H9 (cell line): ENCODE data around the gene SLC7A11. TPM values are rescaled to one million over a fixed set of nuclear protein-coding genes. Genes with fewer than 3 reads are reported as not detected.

Experiments
- DNase-seq: peaks from one replicate; pipeline ENCODE4 v3.0.0-alpha.2; 2017
- H2AFZ ChIP-seq: one replicate; pipeline ENCODE4 v1.6.1; 2013; ENCODE audit warnings: mild to moderate bottlenecking, low read length, control low read depth, moderate library complexity
- H2AK5ac ChIP-seq: 2 replicates; pipeline ENCODE4 v1.6.1; 2013; ENCODE audit warnings: low read length, control low read depth, mixed read lengths; ENCODE audit not compliant: insufficient read length
- H2BK120ac ChIP-seq: one replicate; pipeline ENCODE4 v1.6.1; 2013; ENCODE audit warnings: low read depth, mild to moderate bottlenecking, low read length, control low read depth, inconsistent platforms; ENCODE audit not compliant: poor library complexity, severe bottlenecking
- H2BK12ac ChIP-seq: 2 replicates; pipeline ENCODE4 v1.6.1; 2013; ENCODE audit warnings: low read length, control low read depth, mixed read lengths, low read depth; ENCODE audit not compliant: insufficient read length
- H2BK15ac ChIP-seq: 2 replicates; pipeline ENCODE4 v1.6.1; 2013; ENCODE audit warnings: low read depth, low read length, control low read depth
- H2BK20ac ChIP-seq: one replicate; pipeline ENCODE4 v1.6.1; 2013; ENCODE audit warnings: low read depth, mild to moderate bottlenecking, low read length, control low read depth, inconsistent platforms; ENCODE audit not compliant: poor library complexity, severe bottlenecking
- H2BK5ac ChIP-seq: 2 replicates; pipeline ENCODE4 v1.6.1; 2013; ENCODE audit warnings: low read length, control low read depth, mixed read lengths; ENCODE audit not compliant: insufficient read length
- H3K14ac ChIP-seq: 2 replicates; pipeline ENCODE4 v1.6.1; 2013; ENCODE audit warnings: low read length, control low read depth; ENCODE audit not compliant: insufficient read depth
- H3K18ac ChIP-seq: 2 replicates; pipeline ENCODE4 v1.6.1; 2013; ENCODE audit warnings: low read depth, mild to moderate bottlenecking, mixed read lengths, low read length, control low read depth; ENCODE audit not compliant: insufficient read length
- H3K23ac ChIP-seq: 2 replicates; pipeline ENCODE4 v1.6.1; 2013; ENCODE audit warnings: low read length, control low read depth, mixed read lengths, low read depth; ENCODE audit not compliant: insufficient read length
- H3K23me2 ChIP-seq: 2 replicates; pipeline ENCODE4 v1.6.1; 2013; ENCODE audit warnings: low read depth, mild to moderate bottlenecking, mixed read lengths, low read length, control low read depth; ENCODE audit not compliant: insufficient read length, poor library complexity, severe bottlenecking
- H3K27ac ChIP-seq: 2 replicates; pipeline ENCODE4 v1.5.1; 2013; ENCODE audit warnings: low read length, control low read depth, mixed read lengths, low read depth; ENCODE audit not compliant: insufficient read length
- H3K27me3 ChIP-seq: 2 replicates; pipeline ENCODE4 v1.6.1; 2013; ENCODE audit warnings: low read length, control low read depth, inconsistent platforms; ENCODE audit not compliant: insufficient read depth
- H3K4ac ChIP-seq: 2 replicates; pipeline ENCODE4 v1.6.1; 2013; ENCODE audit warnings: low read depth, mild to moderate bottlenecking, control low read depth, inconsistent platforms, low read length, moderate library complexity
- H3K4me1 ChIP-seq: 2 replicates; pipeline ENCODE4 v1.6.1; 2013; ENCODE audit warnings: low read length, control low read depth, inconsistent platforms; ENCODE audit not compliant: insufficient read depth
- H3K4me2 ChIP-seq: 2 replicates; pipeline ENCODE4 v1.6.1; 2013; ENCODE audit warnings: low read length, control low read depth, mixed read lengths; ENCODE audit not compliant: insufficient read length, insufficient read depth
- H3K56ac ChIP-seq: 2 replicates; pipeline ENCODE4 v1.6.1; 2013; ENCODE audit warnings: low read depth, mild to moderate bottlenecking, mixed read lengths, low read length, control low read depth; ENCODE audit not compliant: insufficient read length
- H3K79me1 ChIP-seq: 2 replicates; pipeline ENCODE4 v1.6.1; 2013; ENCODE audit warnings: low read depth, mild to moderate bottlenecking, moderate library complexity, low read length, control low read depth, inconsistent platforms; ENCODE audit not compliant: insufficient read depth, poor library complexity, severe bottlenecking
- H3K79me2 ChIP-seq: 2 replicates; pipeline ENCODE4 v1.6.1; 2013; ENCODE audit warnings: low read length, control low read depth, inconsistent platforms; ENCODE audit not compliant: insufficient read depth
- H3K9ac ChIP-seq: 2 replicates; pipeline ENCODE4 v1.6.1; 2013; ENCODE audit warnings: low read length, control low read depth, mixed read lengths; ENCODE audit not compliant: insufficient read length; ENCODE audit errors: extremely low read depth
- H3K9me3 ChIP-seq: one replicate; pipeline ENCODE4 v1.6.1; 2013; ENCODE audit warnings: low read depth, low read length, inconsistent platforms; ENCODE audit not compliant: control insufficient read depth
- H3T11ph ChIP-seq: one replicate; pipeline ENCODE4 v1.6.1; 2013; ENCODE audit warnings: mild to moderate bottlenecking, low read length, control low read depth, inconsistent platforms
- H4K20me1 ChIP-seq: one replicate; pipeline ENCODE4 v1.6.1; 2013; ENCODE audit not compliant: control insufficient read depth, insufficient read length, insufficient read depth
- H4K5ac ChIP-seq: 2 replicates; pipeline ENCODE4 v1.6.1; 2013; ENCODE audit warnings: low read depth, mild to moderate bottlenecking, mixed read lengths, low read length, control low read depth; ENCODE audit not compliant: insufficient read length
- H4K8ac ChIP-seq: replicated peaks from 2 replicates; pipeline ENCODE4 v1.6.1; 2013; ENCODE audit warnings: low read length, control low read depth, mixed read lengths, low read depth; ENCODE audit not compliant: insufficient read length
- H4K91ac ChIP-seq: 2 replicates; pipeline ENCODE4 v1.6.1; 2013; ENCODE audit warnings: low read depth, mild to moderate bottlenecking, moderate library complexity, mixed read lengths, low read length, control low read depth; ENCODE audit not compliant: insufficient read length
- H3K27ac Mint-ChIP-seq, 3 experiments: 2 replicates in 2 of 3; 3 replicates in 1 of 3; pipeline ENCODE4 v1.8.0; 2020 to 2021; ENCODE audit warnings: mixed read lengths in 3 of 3, mild to moderate bottlenecking in 1 of 3, moderate library complexity in 1 of 3
- H3K27me3 Mint-ChIP-seq: 2 replicates; pipeline ENCODE4 v1.8.0; 2021; ENCODE audit warnings: low read depth, mild to moderate bottlenecking, moderate library complexity, mixed read lengths
- H3K36me3 Mint-ChIP-seq, 3 experiments: 2 replicates in 2 of 3; 3 replicates in 1 of 3; pipeline ENCODE4 v1.8.0; 2020 to 2021; ENCODE audit warnings: low read depth in 3 of 3, mixed read lengths in 3 of 3; ENCODE audit not compliant: insufficient read depth in 1 of 3
- H3K4me1 Mint-ChIP-seq, 2 experiments: 2 replicates each; pipeline ENCODE4 v1.8.0; 2020; ENCODE audit warnings: mixed read lengths in 2 of 2
- H3K4me3 Mint-ChIP-seq, 2 experiments: 2 replicates in 1 of 2; 3 replicates in 1 of 2; pipeline ENCODE4 v1.8.0; 2020 to 2021; ENCODE audit warnings: mild to moderate bottlenecking in 2 of 2, mixed read lengths in 2 of 2, moderate library complexity in 1 of 2
- H3K9me3 Mint-ChIP-seq, 2 experiments: 2 replicates in 1 of 2; 3 replicates in 1 of 2; pipeline ENCODE4 v1.8.0; 2020; ENCODE audit warnings: mild to moderate bottlenecking in 2 of 2, mixed read lengths in 2 of 2, moderate library complexity in 1 of 2
- WGBS: extraction: QIAGEN DNeasy Blood & Tissue Kit; methylation state at CpG from one replicate; pipeline ENCODE4 v1.1.7; 2013; ENCODE audit warnings: missing lambda C conversion rate, low lambda C conversion rate, mixed read lengths; ENCODE audit not compliant: insufficient read length; ENCODE audit errors: extremely low coverage; 5-methylcytosine and 5-hydroxymethylcytosine counted together
- total RNA-seq: library from RNA; stranded (reverse); gene quantifications from 2 replicates; pipeline ENCODE4 v1.2.1, GENCODE V29; 2021
- TF ChIP-seq, protein P1 (sequence below): fragments of 200-600 bp; sonication (generic); conservative IDR thresholded peaks from 3 replicates; pipeline ENCODE4 v1.8.0; 2021; ENCODE audit warnings: antibody characterized with exemption, mild to moderate bottlenecking

SLC7A11 gene
- total RNA-seq, 1 experiment from 2014 or later = 19.8 TPM

DNA sequence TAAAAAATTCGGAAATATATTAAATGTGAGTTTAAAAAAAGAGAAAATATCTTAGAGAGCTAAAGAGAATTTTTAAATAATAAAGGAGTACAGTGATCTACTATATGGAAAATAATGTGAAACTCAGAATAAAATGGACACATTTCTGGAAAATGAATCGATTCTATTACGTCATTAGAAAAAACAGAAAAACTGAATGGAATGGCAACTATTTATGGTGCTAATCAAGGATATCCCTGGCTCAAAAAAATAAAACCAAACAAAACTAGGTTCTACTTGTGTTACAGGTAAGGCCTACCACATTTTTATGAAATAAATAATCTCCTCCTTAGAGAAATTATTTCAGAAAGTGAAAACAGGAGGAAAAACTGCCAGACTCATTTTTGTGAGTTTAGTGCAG lies 5.5 kb upstream of the SLC7A11 start:
- no peak overlapping the region for H3K14ac ChIP-seq
- no peak overlapping the region for H4K8ac ChIP-seq
- H2BK15ac ChIP-seq = no peak overlapping the region
- no peaks in the 10 kb centered on the region for H4K20me1 ChIP-seq
- H3K9ac ChIP-seq = no peak overlapping the region
- H2BK20ac ChIP-seq = no peak overlapping the region
- no peak overlapping the region for H2AFZ ChIP-seq
- H3K23me2 ChIP-seq = no peaks in the 10 kb centered on the region
- no peaks in the 10 kb centered on the region for H3K79me2 ChIP-seq
- H4K5ac ChIP-seq = no peak overlapping the region
- H3K23ac ChIP-seq = no peak overlapping the region
- no peak overlapping the region for H2BK5ac ChIP-seq
- DNase-seq = no peak
- H3K4me1 Mint-ChIP-seq = peaks cover 10% of the 10 kb centered on the region in 2 experiments
- H3K27me3 Mint-ChIP-seq = no peaks in the 10 kb centered on the region
- no peak overlapping the region for H3K4ac ChIP-seq
- TF ChIP-seq, protein P1, sequence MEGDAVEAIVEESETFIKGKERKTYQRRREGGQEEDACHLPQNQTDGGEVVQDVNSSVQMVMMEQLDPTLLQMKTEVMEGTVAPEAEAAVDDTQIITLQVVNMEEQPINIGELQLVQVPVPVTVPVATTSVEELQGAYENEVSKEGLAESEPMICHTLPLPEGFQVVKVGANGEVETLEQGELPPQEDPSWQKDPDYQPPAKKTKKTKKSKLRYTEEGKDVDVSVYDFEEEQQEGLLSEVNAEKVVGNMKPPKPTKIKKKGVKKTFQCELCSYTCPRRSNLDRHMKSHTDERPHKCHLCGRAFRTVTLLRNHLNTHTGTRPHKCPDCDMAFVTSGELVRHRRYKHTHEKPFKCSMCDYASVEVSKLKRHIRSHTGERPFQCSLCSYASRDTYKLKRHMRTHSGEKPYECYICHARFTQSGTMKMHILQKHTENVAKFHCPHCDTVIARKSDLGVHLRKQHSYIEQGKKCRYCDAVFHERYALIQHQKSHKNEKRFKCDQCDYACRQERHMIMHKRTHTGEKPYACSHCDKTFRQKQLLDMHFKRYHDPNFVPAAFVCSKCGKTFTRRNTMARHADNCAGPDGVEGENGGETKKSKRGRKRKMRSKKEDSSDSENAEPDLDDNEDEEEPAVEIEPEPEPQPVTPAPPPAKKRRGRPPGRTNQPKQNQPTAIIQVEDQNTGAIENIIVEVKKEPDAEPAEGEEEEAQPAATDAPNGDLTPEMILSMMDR = no peak
- H3K36me3 Mint-ChIP-seq = no peaks in the 10 kb centered on the region
- no peaks in the 10 kb centered on the region for H3K9me3 Mint-ChIP-seq
- no peak overlapping the region; a peak in 1 of 7 replicates for H3K27ac Mint-ChIP-seq
- H3K56ac ChIP-seq = no peak overlapping the region
- H3K4me3 Mint-ChIP-seq = no peak overlapping the region
- no peak overlapping the region for H4K91ac ChIP-seq
- no peak overlapping the region for H3K27ac ChIP-seq
- no peak overlapping the region for H3K4me2 ChIP-seq
- H3K18ac ChIP-seq = no peak overlapping the region
- H3K27me3 ChIP-seq = no peaks in the 10 kb centered on the region
- H3K4me1 ChIP-seq = no peaks in the 10 kb centered on the region; the same call in 1 of the 2 replicates
- H2BK120ac ChIP-seq = no peak overlapping the region
- no peak overlapping the region for H2BK12ac ChIP-seq
- no peak overlapping the region for H3T11ph ChIP-seq
- WGBS = 100% methylated on average over 1 of the region's 3 CpGs
- no peak overlapping the region for H2AK5ac ChIP-seq
- no peaks in the 10 kb centered on the region for H3K79me1 ChIP-seq
- no peaks in the 10 kb centered on the region for H3K9me3 ChIP-seq
